ENCODE measurements around the gene KPNA1. TPM values are rescaled to one million over a fixed set of nuclear protein-coding genes. Genes with fewer than 3 reads are reported as not detected.

The KPNA1 gene
- total and polyA plus RNA-seq, 2 of the 13 experiments (the other 11 are each of a cell fraction or from before 2014, with no cell fraction given) = 15.4 to 30.0 TPM

- no peak for TF ChIP-seq ZNF142 (CRISPR knock-in tag; IDR thresholded peaks at IDR 0.05)
- TF ChIP-seq ZNF549 (CRISPR knock-in tag; IDR thresholded peaks at IDR 0.05) = no peak
- no peak for TF ChIP-seq ATF4 (CRISPR knock-in tag; IDR thresholded peaks at IDR 0.05)
- TF ChIP-seq CEBPB (IDR thresholded peaks at IDR 0.05; ENCODE audit: borderline replicate concordance, low read depth, low read length) = peak; percentile 30; the same call in 1 of the 2 replicates
- TF ChIP-seq RCOR2 (CRISPR knock-in tag; IDR thresholded peaks at IDR 0.05) = no peak
- no peak for TF ChIP-seq ZNF382 (CRISPR knock-in tag; IDR thresholded peaks at IDR 0.05; ENCODE audit: borderline replicate concordance)
- TF ChIP-seq REXO4 (CRISPR knock-in tag; IDR thresholded peaks at IDR 0.05; ENCODE audit: borderline replicate concordance) = no peak
- TF ChIP-seq REPIN1 (CRISPR knock-in tag; IDR thresholded peaks at IDR 0.05; ENCODE audit: borderline replicate concordance, low read depth) = no peak
- TF ChIP-seq ZNF33A (CRISPR knock-in tag; IDR thresholded peaks at IDR 0.05; ENCODE audit: borderline replicate concordance) = no peak
- TF ChIP-seq SETDB1 (CRISPR knock-in tag; IDR thresholded peaks at IDR 0.05; ENCODE audit: borderline replicate concordance) = no peak
- TF ChIP-seq, protein P1, sequence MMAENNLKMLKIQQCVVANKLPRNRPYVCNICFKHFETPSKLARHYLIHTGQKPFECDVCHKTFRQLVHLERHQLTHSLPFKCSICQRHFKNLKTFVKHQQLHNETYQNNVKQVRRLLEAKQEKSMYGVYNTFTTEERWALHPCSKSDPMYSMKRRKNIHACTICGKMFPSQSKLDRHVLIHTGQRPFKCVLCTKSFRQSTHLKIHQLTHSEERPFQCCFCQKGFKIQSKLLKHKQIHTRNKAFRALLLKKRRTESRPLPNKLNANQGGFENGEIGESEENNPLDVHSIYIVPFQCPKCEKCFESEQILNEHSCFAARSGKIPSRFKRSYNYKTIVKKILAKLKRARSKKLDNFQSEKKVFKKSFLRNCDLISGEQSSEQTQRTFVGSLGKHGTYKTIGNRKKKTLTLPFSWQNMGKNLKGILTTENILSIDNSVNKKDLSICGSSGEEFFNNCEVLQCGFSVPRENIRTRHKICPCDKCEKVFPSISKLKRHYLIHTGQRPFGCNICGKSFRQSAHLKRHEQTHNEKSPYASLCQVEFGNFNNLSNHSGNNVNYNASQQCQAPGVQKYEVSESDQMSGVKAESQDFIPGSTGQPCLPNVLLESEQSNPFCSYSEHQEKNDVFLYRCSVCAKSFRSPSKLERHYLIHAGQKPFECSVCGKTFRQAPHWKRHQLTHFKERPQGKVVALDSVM (CRISPR knock-in tag; IDR thresholded peaks at IDR 0.05) = no peak
- TF ChIP-seq, protein P2, sequence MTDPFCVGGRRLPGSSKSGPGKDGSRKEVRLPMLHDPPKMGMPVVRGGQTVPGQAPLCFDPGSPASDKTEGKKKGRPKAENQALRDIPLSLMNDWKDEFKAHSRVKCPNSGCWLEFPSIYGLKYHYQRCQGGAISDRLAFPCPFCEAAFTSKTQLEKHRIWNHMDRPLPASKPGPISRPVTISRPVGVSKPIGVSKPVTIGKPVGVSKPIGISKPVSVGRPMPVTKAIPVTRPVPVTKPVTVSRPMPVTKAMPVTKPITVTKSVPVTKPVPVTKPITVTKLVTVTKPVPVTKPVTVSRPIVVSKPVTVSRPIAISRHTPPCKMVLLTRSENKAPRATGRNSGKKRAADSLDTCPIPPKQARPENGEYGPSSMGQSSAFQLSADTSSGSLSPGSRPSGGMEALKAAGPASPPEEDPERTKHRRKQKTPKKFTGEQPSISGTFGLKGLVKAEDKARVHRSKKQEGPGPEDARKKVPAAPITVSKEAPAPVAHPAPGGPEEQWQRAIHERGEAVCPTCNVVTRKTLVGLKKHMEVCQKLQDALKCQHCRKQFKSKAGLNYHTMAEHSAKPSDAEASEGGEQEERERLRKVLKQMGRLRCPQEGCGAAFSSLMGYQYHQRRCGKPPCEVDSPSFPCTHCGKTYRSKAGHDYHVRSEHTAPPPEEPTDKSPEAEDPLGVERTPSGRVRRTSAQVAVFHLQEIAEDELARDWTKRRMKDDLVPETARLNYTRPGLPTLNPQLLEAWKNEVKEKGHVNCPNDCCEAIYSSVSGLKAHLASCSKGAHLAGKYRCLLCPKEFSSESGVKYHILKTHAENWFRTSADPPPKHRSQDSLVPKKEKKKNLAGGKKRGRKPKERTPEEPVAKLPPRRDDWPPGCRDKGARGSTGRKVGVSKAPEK (CRISPR knock-in tag; IDR thresholded peaks at IDR 0.05; ENCODE audit: borderline replicate concordance) = no peak
- no peak for TF ChIP-seq GATA4 (IDR thresholded peaks at IDR 0.05; ENCODE audit: borderline replicate concordance, low read depth)
- no peak for TF ChIP-seq MEIS2 (CRISPR knock-in tag; IDR thresholded peaks at IDR 0.05)
- TF ChIP-seq SAP130 (CRISPR knock-in tag; IDR thresholded peaks at IDR 0.05; ENCODE audit: low read depth) = 0 out of 2 replicates have a peak, but pooled peaks have one; percentile 25
- TF ChIP-seq ZNF441 (CRISPR knock-in tag; IDR thresholded peaks at IDR 0.05; ENCODE audit: borderline replicate concordance) = no peak
- no peak for TF ChIP-seq HDAC6 (IDR thresholded peaks at IDR 0.05; ENCODE audit: low read depth, low read length)
- no peak for TF ChIP-seq CBX5 (CRISPR knock-in tag; IDR thresholded peaks at IDR 0.05; ENCODE audit: borderline replicate concordance)
- TF ChIP-seq MAFF (IDR thresholded peaks at IDR 0.05; ENCODE audit: low read depth, low read length) = no peak
These were observed 6.1 kb upstream of the KPNA1 start (continued) for GRCh38 chr3:122520861-122521260.

All from HepG2 (cell line).